A204.1 (cell line): ENCODE measurements around the gene IFITM2.
"Not testable (repeated sequence)": the region's sequence is repeated elsewhere in the genome, so short reads cannot be mapped to it uniquely, and the experiment has no call there.

ENCODE experiments used
- FAIRE-seq: peaks from 2 replicates; lab custom pipeline; 2012; peaks lifted over from hg19 to GRCh38; lab: Jason Lieb, UNC

IFITM2 gene

DNA sequence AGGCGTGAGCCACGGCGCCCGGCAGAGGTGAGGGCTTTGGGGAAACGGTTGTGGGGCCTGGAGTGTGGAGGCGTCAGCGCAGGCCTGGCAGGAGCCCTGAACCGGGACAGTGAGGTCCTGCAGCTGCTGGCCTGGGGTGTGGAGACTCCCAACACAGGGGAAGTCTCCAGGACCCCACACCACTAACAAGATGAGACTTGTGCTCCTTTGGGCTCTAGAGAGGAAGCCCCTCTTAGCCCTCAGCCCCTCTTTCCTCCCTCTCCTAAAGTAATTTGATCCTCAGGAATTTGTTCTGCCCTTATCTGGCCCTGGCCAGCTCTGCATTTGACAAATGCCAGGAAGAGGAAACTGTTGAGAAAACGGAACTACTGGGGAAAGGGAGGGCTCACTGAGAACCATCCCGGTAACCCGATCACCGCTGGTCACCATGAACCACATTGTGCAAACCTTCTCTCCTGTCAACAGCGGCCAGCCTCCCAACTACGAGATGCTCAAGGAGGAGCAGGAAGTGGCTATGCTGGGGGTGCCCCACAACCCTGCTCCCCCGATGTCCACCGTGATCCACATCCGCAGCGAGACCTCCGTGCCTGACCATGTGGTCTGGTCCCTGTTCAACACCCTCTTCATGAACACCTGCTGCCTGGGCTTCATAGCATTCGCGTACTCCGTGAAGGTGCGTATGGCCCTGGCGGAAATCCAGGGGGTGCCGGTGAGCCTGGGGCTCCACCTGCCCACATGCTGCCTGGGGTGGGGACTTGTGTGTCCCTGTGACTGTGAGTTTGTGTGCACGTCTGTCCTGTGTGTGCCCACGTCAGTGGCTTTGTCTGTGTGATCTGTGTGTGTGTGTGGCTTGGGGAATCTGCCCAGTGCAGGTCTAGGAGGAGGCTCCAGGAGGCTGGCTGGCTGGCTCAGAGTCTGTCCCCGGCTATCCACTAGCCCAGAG is at the start of gene IFITM2:
TSS of gene IFITM2 (plus strand) at position 51 of the 943 bp plus-strand sequence. CDS start at position 428, 377 bp downstream.
- not testable (repeated sequence) for FAIRE-seq

DNA sequence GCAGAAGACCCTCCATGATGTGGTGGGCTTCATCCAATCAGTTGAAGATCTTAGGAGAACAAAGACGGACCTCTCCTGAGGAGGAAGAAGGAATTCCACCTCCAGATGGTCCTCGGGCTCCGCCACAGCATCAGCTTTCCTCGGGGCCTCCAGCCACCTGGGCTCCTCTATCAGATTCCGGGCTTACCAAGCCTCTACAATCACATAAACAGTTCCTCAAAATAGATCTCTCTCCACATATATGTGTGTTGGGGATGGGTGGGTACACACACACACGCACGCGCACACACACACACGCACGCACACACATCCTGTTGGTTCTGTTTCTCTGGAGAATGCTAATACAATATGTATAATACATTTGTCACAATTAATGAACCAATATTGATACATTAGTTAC is 48.2 kb upstream of the IFITM2 start:
- FAIRE-seq = no peak

DNA sequence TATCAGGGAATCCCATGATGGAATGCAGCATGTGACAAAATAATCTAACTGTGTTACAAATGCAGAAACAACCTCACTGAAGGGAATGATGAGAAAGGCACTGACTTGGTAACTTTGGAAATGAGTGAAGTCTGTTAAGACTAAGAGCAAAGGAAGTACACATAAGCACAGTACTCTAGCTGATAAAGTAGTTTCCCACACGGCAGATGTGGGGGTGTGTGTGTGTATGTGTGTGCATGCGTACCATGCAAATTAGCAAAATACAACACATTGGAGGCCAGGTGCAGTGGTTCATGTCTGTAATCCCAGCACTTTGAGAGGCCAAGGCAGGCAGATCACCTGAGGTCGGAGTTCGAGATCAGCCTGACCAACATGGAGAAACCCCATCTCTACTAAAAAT is 46.0 kb upstream of the IFITM2 start:
- no peak for FAIRE-seq

DNA sequence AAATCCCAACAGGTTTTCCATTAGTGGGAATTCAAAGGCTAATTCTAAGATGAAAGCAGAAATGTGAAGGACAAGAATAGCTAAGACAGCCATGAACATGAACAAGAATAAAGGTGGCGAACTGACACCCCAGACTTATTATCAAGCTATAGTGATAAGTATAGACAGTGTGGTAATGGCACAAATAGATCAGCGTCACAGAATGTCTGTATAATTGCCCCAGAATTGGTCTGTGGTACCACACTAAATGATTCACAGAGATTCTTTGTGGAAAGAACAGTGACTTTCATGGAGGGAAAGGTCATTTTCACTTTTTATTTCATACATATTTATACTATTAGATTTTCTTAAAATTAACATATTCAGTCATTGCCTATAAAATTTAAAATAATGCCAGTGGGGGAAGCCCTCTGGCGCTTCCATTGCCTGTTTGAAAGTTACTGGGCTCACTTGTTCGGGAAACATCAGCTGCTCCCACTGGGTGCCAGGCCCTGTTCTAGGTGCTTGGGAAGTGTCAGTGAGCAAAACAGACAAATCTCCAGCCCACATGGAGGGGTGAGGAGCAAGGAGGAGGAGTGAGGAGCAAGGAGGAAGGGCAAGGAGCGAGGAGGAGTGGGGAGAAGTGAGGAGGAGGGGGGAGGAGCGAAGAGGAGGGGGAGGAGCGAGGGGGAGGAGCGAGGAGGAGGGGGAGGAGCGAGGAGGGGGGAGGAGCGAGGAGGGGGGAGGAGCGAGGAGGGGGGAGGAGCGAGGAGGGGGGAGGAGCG is 40.8 kb upstream of the IFITM2 start:
- no peak for FAIRE-seq

DNA sequence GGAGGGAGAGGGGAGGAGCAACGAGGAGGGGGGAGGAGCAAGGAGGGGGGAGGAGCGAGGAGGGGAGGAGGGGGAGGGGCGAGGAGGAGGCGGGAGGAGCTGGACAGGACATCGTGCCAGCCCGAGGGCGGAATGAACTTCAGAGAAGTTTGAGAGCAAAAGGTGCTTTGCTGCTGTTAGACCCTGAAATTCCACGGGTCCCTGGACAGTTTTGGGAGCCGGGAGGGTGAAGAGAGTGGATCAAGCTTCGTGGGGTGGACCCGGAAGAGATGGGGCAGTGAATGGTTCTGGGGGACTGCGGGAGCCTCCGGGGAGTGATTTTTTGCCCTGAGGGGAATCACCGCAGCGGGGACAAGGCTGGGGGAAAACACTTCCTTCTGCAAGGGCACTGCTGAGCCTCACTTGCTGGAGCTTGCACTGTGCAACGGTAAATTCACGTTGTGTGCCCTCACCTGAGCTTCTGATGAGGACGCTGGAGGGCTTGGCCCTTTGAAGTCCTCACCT is 40.1 kb upstream of the IFITM2 start:
- no peak for FAIRE-seq

DNA sequence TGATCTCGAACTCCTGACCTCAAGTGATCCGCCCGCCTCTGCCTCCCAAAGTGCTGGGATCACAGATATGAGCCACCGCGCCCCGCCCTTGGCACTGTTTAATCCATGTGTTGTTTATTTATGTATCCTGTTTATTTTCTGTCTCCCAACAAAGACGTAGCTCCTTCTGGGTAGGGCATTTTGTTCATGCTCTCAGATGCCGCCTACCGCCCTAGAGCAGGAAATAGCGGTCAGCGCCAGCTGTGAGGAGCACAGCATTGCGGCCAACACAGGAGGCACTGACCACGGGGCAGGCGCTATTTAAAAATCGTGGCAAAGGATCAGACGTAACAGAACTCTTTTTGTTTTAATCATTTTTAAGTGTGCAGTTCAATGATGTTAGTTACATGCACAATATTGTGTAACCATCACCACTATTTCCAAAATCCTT is 38.9 kb upstream of the IFITM2 start:
- FAIRE-seq = not testable (repeated sequence)

DNA sequence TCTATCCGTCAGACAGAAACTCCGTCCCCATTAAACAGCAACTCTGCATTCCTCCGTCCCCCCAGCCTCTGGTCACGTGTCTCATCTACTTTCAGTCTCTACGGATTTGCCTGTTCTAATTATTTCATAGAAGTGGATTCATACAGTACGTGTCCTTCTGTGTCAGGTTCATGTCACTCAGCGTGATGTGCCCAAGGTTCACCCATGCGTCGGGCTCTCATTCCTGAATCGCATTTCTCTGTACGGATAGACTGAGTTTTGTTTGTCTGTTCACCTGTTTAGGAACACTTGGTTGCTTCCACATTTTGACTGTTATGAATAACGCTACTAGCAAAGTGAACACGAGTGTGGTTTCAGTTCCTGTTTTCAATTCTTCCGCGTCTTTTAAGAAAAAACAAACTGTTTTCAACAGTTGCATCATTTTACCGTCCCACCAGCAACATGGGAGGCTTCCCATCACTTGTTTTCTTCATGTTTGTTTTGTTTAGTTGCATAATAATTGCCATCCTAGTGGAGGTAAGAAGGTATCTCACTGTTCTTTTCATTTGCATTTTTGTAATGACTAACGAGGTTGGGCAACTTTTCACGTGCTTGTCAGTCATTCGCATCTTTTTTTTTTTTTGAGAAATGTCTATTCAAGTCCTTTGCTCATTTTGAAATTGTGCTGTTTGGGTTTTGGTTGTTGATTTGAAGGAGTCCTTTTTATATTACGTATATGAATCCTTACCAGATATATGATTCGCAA is 38.3 kb upstream of the IFITM2 start:
- FAIRE-seq = no peak

DNA sequence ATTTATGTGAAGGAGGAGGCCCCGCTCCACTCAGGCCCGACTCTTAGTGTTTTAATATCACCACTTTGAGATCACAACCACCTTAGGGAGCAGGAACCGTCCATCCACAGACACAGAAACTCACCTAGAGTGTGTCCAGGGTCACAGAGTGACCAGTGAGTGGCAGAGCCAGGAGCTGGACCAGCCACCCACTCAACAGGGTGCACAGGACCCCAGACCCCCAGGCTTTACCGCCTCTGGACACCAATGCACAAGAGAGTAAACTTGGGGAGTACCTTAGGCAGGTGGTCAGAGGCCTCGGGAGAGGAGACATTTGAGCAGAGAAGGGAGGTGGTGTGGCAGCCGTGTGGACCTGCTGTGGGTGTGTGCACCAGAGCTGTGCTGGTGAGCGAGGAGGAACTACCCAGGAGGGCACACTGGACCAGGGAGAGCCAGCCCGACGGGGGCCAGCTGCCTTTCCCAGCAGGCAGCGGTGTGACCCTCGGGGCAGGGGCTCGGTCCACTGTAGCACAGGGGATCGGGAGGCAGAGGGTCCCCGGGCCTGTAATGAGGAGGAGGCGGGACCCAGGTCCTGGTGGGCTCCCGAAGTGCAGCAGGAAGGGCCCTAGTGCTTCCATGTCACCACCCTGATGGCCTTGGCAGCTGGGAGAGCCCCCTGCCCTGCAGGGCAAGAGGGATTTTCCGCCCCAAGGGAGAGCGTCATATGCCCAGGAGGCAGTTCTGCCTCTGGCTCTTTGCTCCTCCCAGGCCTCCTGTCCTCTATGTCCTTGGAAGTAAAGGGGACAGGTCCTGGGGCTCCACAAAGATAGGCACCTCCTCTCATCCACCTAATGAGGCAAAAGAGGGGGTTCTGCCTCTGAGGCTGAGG is 36.9 kb upstream of the IFITM2 start:
- no peak for FAIRE-seq

DNA sequence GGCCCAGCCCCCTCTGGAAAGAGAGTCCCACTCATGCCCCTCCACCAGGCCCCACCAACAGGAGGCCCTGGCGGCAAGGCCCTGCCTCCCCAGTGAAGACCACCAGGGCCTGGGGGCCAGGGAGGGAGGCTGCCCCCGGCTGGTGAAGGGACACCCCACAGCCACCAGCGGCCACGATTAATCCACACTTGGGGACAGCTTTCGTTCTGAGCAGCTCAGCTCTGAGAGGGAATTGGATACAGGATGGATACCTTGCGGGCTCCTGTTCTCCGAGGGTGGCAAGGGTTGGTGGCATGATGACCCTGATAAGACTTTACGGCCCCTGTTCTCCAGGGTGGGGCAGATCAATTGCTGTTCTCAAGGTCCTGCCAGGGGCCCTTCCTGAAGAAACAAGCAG is 36.3 kb upstream of the IFITM2 start:
- FAIRE-seq = no peak

DNA sequence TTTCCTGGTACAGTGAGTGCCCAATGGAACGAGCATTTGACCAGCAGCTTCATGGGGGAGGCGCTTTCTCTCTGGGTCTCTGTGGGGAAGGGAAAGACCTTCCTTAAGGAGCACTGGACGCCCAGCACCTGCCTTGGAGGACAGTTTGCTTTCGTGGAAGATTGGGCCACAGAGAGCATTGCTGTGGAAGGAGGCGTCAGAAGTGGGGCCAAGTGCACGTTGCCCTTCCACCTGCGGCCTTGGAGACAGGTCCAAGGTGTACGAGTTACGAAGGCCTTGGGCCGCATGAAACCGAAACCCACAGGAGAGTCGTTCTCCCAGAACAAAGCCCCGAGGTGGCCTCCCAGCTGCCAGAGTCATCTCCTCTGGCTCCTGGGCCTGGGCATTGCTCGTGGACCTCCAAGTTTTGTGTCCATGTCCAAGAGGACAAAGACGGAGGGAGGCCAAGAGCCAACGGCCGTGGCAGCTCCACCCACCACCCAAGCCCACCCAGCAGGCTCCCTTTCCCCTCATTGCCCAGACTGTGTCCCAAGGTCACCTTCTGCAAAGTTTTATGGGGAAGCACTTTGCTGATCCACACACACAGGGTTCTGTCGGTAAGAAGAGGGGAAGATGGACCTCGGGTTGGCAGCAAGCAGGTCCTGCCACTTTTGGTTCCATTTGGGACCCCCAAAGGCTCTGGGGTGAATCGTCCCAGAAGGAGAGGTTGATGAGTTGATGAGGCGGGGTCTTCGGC is 35.3 kb upstream of the IFITM2 start:
- FAIRE-seq = no peak

DNA sequence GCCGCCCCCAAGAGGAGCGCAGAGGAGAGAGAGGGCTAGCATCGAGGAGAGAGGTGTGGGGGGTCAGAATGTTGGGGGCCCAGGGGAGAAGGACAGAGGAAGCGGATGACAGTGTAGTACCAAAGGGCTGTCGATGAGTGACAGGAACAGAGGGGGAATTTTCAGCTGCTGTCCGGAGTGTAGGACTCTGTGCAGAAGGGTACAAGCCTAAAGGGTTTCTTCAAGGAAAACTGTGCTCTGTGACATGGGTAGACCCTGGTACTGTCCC is 34.8 kb upstream of the IFITM2 start:
- FAIRE-seq = no peak

DNA sequence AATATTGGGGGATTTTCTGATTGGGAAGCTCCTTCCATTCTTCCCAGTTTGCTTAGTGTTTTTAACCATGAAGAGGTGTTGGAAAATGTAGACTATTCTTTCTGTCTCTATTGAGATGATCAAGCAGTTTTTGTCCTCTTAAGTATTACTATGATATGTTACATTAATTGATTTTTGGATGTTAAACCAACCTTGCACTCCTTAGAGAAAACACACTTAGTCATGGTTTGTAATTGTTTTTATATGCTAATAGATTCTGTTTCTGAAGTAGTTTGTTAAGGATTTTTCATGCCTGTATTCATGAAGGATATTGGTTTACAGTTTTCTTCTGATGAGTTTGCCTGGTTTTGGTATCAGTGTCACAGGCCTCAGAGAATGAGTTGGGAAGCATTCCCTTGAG is 31.4 kb upstream of the IFITM2 start:
- FAIRE-seq = no peak

DNA sequence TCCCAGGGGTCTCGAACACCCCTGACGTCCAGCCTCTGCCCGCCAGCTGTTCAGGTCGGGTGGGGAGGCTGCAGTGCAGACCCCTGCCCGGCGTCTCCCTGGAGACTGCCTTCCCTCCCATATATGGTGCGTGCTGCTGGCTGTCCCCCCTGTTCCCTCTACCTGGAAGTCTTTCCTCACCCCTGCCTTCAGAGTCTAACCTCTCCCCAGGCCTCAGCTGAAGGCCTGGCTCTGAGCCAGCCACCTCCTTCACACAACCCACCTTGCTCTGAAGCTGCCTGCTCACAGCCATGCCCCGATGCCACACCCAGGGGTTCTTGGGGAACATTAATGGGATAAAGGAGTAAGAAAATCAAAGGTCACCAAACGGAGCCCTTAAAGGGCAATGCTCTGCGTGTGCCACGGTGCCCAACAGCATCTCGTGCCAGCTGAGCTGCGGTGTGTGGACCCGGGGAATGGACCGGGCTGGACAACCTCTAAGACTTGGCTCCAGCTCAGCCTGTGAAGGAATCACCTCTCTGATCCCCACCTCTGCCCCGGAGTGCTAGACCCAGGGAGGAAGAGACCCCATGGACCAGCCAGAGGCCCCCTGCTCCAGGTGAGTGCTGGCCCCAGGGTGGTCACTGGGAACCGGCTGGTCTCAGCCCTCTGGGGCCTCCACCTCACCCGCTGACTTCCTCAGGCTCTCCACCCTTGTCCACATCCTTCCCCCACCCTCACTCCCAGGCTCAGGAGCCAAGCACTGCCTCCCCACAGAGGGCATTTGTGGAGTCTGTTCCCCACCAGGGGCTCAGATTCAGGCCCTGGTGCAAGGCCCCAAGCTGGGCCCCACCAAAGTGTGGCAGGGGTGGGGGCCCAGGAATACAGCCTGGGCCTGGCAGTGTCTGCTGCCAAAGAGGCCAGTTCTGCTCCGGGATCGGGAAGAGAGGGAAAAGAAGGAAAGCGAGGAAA is 29.3 kb upstream of the IFITM2 start, which contains the start of gene NLRP6:
TSS of gene NLRP6 (plus strand) at position 407 of the 951 bp plus-strand sequence. CDS start at position 570, 163 bp downstream.
- FAIRE-seq = no peak

DNA sequence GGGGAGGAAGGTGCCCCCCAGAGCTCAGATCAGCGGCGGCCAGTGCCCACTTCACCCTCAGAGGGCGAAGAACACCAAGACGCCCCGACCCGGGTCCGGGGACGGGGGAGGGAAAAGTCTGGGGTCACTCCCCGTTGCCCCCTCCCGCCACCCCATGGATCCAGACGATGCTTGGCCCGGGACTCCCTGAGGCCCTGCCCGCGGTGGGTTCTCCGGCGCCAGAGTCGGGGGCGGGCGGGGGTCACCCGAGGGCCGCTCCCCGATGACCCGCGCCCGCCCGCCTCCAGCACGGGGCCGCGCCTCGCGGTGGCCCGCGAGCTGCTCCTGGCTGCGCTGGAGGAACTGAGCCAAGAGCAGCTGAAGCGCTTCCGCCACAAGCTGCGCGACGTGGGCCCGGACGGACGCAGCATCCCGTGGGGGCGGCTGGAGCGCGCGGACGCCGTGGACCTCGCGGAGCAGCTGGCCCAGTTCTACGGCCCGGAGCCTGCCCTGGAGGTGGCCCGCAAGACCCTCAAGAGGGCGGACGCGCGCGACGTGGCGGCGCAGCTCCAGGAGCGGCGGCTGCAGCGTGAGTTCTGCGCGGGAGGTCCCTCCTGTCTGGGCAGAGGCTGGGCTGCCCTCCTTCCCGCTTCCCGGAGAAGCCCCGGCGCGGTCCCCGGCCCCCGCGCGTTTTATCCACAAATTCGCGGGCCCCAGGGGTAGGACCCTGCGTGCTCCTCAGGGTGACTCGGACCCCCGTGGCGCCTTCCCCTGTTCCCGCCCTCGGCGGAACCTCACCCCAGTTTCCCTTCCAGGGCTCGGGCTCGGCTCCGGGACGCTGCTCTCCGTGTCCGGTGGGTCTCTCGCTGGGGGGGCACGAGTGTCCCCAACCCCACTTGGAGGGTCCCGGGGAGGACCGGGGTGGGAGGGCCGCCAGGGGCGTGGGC is 28.3 kb upstream of the IFITM2 start:
- no peak for FAIRE-seq

DNA sequence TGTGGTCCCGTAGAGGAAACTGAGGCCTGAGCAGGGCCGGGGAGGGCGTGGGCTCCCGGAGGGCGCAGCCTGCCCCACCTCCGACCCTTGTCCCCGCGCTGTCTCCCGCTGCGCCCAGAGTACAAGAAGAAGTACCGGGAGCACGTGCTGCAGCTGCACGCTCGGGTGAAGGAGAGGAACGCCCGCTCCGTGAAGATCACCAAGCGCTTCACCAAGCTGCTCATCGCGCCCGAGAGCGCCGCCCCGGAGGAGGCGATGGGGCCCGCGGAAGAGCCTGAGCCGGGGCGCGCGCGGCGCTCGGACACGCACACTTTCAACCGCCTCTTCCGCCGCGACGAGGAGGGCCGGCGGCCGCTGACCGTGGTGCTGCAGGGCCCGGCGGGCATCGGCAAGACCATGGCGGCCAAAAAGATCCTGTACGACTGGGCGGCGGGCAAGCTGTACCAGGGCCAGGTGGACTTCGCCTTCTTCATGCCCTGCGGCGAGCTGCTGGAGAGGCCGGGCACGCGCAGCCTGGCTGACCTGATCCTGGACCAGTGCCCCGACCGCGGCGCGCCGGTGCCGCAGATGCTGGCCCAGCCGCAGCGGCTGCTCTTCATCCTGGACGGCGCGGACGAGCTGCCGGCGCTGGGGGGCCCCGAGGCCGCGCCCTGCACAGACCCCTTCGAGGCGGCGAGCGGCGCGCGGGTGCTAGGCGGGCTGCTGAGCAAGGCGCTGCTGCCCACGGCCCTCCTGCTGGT is 27.5 kb upstream of the IFITM2 start:
- no peak for FAIRE-seq

DNA sequence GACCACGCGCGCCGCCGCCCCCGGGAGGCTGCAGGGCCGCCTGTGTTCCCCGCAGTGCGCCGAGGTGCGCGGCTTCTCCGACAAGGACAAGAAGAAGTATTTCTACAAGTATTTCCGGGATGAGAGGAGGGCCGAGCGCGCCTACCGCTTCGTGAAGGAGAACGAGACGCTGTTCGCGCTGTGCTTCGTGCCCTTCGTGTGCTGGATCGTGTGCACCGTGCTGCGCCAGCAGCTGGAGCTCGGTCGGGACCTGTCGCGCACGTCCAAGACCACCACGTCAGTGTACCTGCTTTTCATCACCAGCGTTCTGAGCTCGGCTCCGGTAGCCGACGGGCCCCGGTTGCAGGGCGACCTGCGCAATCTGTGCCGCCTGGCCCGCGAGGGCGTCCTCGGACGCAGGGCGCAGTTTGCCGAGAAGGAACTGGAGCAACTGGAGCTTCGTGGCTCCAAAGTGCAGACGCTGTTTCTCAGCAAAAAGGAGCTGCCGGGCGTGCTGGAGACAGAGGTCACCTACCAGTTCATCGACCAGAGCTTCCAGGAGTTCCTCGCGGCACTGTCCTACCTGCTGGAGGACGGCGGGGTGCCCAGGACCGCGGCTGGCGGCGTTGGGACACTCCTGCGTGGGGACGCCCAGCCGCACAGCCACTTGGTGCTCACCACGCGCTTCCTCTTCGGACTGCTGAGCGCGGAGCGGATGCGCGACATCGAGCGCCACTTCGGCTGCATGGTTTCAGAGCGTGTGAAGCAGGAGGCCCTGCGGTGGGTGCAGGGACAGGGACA is 26.7 kb upstream of the IFITM2 start:
- no peak for FAIRE-seq
